ENCODE results near the gene MAP3K7CL.
"Not testable (repeated sequence)": the region's sequence is repeated elsewhere in the genome, so short reads cannot be mapped to it uniquely, and the experiment has no call there.

Gene MAP3K7CL

DNA sequence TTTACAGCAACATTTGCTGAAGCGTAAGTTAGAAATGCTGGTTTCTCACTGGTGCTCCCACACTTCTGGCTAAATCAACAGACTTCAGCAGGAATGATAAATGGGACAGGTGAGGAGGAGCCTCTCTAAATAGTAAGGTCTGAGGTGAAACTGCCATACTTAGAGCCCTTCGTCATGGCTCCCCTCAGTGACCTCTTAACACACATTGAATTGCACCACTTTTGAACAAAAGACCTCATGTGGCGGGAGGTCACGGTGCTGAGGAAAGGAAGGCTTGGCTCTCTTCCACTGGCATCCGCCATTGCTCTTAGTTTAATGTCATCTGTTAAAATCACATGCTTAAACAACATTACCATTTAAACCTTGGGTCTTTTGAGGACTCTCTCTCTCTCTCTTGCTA lies 3.4 kb downstream of the MAP3K7CL start:
- DNase-seq (ENCODE audit: low read depth), result no peak

DNA sequence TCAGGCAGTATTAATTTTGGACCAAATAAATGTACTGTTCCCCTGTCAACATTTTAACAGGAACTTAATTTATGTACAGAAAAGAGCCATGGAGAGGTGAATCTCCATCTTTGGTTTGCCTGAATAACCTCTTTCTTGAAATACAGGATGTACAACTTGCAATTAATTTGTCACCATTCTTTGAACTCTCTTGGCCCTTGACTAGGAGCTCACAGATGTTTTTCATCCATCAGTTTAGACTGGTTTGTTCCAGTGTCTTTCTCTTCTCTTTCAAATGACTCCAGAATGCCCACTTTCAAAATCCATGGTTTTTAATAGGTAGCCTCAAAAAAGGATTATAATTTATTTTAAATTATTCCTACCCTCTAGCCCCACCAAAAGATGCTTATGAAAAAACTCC lies 5.0 kb downstream of the MAP3K7CL start:
- no peak for DNase-seq (ENCODE audit: low read depth)

DNA sequence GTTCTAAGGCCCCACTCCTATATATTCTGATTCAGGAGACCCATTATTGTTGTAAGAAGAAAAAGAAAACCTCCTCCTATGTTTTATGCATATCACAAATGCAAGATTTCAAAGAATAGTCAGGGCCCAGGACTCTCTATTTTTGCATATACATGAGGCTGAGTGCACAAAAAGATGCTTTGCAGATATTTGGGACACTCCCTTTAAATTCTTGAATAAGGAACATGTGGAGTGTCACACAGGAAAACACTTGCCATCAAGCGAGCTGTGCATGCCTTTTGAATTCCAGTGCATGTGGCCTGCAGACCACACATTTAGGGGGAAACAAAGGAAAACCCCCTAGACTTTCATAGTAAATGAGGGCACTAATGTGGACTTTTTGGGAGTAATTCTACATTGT lies 5.6 kb downstream of the MAP3K7CL start:
- DNase-seq (ENCODE audit: low read depth), result no peak

DNA sequence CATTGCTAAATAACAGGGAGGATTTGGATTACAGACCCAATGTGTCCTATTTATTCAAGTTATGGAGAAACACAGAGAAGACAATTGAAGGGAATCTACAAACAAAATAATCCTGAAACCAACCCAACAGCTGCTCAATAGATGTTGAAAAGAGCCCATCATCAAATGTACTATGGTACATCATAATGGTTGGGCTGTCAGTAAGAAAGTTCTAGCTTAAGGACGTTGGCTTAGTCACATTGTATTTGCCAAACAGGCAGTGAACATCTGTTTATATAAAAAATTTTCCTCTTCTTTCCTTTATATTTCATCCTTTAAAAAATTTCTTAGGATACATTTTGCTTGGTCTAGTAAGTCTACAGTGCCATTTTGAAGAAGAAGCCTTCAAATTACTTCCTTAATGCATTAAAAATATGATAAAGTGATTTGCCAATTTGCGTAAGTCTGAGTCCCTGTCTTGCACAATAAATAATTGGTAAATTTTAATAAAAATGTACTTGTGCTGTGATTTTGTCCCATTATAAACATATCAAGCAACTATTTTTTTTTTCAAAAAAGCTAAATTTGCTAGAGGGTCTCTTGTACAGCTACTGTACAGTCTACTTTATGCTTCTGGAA lies 14.4 kb downstream of the MAP3K7CL start:
- no peak for DNase-seq (ENCODE audit: low read depth)

DNA sequence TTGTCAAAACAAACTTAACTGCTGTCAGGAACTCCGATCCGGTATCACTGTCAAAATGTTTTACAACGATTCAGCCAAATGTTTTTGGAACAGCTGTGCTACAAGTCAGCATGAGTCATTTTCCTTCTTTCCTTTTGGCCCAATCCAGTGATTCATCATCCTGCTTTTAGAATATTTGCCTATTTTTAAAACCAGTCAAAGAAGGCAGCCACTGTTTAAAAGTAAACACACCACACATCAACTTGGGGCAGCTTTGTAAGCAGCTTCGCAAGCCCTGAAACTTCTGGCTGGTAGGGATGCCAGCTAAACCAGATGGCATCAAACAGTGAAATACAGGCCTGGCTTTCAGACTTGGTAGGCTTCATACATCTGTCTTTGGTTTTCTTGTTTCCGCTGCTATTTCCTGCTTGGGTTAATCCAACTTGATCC lies 14.9 kb downstream of the MAP3K7CL start:
- DNase-seq (ENCODE audit: low read depth), result no peak

DNA sequence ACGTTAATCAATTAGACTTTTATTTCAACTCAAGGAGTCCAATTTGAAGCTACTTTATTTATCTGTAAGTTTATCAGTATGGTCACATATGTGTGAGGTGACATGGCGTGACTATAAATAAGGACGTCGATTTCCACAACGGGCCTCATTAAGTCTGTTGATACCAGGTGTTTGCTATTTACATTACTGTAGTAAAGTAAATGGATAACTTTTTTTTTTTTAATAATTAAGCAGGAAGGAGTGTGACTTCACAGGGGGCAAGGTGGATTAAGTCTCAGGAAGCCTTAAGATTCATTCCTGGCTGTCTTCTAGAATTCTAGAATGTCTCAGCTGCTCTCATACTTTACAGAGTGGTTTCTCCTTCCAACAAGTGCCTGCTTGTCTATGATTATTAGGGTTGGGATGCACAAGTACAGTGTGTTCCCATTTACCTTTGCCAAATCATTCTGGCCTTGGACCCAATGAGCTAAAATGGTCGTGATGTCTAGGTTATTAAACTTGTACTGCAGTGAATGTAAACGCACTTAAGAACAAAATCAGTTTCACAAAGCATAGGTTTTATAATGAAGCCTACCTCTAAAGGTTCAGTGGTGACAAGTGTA lies 15.5 kb downstream of the MAP3K7CL start:
- no peak for DNase-seq (ENCODE audit: low read depth)

DNA sequence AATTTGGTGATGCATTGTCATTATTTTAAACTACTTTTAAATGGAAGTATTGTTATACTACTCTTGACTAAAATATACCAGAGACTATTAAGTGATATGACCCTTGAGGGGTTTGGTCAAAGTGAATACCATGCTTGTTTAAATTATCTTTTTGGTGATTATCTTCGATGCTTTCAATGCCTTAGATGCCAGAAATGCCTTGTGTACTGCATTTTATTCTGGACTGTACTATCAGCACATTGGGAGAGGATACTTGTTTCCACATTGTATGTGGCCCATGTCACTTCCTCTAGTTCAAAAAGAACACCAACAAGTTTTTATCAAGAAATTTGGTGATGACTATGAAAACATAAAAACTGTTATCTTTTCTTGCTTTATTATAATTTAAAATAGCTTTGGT lies 16.3 kb downstream of the MAP3K7CL start:
- no peak for DNase-seq (ENCODE audit: low read depth)

DNA sequence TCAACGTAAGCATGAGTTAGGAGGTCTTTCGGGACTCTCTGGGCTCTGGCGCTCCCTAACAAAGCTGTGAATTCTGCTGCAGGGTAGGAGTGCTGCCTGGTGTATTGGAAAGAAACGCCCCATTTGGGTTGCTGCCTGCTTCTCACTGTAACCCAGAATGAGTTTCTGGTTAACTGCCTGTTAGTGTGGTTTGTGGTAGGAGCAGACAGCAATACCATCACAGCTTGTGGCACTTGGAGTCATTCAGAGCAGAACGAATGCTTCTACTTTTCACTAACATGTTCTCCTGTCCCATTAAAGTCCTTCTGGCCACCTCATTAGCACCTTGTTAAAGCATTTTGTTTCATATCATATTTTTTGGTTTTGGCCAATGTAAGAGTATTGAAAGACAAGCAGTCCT lies 18.1 kb downstream of the MAP3K7CL start:
- no peak for DNase-seq (ENCODE audit: low read depth)

DNA sequence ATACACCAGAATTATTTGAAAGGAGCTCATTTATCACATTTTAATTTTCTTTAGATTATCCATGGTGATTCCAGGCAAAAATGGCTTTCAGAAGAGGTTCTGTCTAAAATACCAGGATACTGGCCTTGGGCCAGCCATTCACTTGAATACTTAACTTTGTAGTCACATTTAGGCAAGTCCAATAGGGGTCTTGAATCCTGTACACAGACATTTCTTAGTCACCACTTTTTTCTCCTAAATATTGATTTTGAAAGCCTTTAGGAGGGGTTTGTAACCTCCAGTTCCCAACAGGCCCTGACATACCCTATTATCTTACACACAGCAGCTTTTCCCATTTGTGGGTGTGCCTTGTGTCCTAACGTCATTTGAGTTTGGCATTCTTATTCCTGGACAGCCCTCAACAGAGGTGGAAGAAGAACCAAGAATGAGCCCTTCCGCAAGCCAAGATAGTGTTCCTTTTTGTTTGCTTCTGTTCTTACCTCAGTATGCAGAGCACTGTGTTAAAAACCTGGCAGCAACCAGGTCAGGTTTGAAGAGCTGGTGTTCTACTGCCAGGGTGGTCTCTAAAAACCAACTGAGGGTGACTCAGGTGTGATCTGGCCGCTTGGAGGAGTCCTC lies 19.5 kb downstream of the MAP3K7CL start:
- no peak for DNase-seq (ENCODE audit: low read depth)

DNA sequence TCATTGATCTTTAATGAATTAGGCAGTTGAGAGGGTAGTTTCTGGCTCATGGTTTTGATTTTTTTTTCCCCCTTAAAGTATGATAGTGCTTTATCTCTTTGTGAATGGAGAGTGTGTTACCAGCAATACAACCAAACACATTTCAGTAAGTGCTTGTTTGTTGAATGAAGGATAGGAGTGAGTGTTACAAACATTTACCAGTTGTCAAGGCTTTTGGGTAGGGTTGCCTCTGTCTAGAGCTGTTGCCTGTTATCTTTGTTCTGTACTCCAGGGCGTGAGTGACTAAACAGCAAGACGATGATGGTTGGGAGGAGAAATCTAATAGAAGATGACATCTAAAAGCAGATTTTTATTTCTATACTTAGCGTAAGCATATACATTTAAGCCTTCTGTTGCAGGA lies 21.5 kb downstream of the MAP3K7CL start:
- no peak for DNase-seq (ENCODE audit: low read depth)

DNA sequence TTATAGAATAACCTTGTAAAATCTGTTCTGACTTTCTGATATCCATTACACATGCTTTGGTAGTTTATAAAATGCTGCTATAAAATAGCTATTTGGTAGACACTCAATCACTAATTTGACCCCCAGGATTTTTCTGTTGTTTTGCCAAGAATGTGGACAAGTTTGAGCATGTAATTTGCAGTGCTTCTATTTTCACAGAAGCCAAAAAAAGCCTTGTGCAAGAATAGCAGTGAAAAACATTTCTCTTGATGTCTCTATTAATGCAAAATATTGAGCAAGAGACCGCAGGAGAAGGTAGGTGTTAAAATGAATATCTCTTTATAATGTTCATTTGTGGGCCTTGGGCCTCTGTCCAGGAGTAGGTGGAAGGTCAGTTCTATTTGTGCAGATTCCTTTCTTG lies 22.5 kb downstream of the MAP3K7CL start:
- DNase-seq (ENCODE audit: low read depth), result no peak

DNA sequence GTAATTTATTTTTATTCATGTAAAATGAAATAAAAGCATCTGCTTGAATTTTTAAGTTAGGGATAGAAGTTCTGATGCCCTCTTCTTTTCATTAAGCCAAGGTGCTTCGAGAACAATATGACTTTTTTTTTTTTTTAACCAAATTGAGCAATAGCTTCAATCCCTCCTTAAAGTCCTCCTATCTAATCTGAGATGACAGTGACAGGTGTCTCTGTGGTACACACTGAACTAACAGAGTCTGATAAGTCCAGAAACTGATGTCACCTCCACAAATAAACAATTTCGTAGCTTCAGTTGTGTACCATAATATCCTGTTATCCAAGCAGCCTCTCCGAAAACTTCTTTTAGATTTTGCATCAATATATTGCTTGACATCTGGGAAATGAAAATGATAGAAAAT lies 23.8 kb downstream of the MAP3K7CL start:
- no peak for DNase-seq (ENCODE audit: low read depth)

DNA sequence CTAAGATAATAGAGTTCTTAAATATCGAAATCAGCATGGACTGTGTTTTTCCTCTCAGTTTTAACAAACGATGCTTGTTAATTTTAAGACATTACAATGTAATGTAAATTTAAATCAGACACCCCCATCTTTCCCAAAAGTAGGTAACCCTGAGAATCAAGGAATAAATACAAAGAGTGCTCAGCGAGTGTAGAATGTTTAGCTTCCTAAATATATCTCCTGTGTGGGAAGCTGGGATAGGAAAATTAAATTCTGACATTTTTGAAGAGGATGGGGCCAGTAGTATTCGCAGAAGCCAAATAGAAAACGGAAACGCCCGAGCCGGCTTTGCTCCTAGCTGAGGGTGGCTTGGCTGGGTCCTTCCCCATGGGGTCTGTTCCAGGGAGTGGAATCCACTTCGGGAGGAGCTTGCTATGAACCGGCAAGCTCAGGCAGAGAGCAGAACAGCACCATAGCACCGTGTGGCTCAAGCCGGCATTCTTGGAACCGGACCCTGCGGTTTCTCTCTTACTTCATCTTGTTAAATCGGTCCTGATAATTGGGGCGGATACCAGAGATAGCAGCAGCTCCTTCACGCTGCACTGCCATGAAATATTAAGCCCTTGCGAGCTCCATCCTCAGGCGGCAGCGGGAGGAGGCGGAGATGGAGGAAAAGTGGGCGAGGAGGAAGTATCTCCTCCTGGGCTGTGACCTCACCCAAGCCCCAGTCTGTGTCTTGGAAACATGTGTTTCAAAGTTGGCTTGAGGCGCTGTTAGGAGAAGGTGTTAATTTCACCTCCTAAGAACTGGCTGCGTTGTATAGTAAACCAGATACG lies 24.9 kb downstream of the MAP3K7CL start:
- DNase-seq (ENCODE audit: low read depth), result no peak

DNA sequence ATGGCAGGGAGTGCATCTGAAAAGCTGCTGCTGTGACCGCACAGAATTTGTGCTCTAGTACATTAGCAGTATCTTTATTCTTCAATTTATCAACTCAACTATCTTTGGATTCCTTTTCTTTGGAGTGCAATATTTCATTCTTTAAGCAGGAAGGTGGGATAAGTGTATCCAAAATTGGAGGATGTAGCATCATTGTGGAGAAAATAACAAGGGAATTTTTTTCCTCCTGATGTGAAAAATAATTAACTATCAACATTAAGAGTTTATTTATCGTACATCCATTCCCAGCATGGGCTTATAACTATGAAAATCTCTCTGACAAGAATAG lies 25.5 kb downstream of the MAP3K7CL start:
- DNase-seq (ENCODE audit: low read depth), result no peak

DNA sequence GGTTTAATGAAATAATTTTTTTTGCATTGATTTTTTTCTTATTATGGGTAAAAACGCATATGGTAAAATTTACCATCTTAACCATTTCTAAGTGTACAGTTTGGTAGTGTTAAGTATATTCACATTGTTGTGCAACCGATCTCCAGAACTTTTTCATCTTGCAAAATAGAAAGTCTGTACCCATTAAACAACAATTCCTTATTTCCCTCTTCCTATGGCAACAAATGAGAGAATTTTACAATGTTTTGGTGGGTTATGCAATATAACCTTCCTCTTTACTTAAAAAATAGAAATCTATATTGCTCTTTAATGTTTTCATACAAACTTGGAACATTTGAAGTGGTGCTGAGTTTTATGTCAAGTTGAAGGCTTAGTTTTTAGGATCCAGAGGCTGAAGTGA lies 26.6 kb downstream of the MAP3K7CL start:
- DNase-seq (ENCODE audit: low read depth), result no peak

DNA sequence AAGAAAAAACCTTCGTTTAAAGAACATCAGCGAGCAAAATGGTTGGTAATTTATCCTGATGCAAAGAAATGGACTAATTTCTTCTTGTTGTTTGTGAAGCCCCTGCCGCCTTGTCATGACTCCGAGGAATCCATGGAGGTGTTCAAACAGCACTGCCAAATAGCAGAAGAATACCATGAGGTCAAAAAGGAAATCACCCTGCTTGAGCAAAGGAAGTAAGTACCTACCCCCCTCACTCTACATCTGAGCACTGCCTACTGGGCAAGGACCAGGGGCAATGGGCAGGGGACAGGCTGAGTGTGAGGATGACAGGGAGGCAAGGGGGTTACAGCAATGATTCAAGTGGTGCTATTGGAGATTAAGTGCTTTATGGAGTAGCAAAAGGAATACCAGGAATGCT lies 29.4 kb downstream of the MAP3K7CL start:
- DNase-seq (ENCODE audit: low read depth), result no peak

DNA sequence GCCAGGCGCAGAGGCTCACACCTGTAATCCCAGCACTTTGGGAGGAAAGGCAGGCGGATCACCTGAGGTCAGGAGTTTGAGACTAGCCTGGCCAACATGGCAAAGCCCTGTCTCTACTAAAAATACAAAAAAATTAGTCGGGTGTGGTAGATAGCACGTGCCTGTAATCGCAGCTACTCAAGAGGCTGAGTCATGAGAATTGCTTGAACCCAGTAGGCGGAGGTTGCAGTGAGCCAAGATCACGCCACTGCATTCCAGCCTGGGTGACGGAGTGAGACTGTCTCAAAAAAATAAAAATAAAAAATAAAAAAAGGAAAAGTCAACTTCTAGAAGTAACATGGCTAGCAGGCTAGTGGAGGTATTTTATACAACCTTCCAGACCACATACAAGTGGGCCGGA lies 32.4 kb downstream of the MAP3K7CL start:
- DNase-seq (ENCODE audit: low read depth), result not testable (repeated sequence)

DNA sequence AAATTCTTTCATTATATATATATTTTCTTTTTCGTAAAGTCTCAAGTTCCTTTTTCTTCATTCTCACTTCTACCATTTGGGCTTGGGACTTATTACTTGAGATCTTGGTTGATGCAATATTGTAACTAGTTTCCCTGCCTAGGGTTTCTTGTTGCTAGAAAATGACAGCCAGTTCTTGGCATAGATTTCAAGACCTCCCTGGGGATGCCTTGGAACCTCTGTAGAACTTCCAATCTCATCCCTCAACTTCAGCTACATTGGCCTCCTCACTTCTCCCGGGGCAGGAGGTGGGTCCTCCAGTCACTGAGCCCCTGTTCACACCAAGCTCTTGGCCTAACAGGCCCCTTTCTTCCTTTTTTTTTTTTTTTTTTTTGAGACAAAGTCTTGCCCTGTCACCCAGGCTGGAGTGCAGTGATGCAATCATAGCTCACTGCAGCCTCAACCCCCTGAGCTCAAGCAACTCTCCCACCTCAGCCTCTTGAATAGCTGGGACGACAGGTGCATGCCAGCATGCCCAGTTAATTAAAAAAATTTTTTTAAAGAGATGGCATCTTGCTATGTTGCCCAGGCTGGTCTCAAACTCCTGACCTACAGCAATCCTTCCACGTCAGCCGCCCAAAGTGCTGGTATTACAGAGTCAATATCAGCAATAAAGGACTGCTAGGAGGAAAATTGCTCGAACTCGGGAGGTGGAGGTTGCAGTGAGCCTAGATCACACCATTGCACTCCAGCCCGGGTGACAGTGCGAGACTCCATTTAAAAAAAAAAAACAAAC lies 33.1 kb downstream of the MAP3K7CL start:
- DNase-seq (ENCODE audit: low read depth), result no peak

DNA sequence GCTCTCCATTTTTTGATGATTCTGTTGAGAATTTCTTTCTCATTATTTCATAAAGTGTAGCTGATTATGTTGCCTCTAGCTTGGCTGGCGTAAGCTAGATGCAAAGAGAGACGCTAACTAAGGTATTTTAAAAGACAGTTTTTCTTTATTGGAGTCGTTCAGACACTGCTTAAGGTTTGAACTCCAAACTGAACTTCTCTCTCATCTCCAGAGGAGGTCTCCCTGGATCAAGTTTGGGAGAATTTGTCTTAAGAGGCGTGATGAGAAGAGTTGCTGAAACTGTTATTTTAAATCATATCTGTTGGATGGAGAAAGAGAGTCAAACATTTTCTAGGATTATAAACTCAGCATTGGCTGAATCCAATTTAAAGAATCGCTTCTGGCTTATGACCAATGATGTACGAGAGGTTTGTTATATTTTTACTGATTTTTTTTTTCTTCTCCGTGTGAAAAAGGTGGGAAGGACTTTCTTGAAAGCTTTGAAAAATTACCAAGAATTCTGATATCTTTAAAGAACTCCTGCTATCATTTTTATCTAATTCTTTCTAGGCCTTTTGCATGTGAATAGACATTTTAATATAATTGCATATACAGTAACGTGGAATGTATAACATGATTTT lies 34.0 kb downstream of the MAP3K7CL start:
- DNase-seq (ENCODE audit: low read depth), result no peak

DNA sequence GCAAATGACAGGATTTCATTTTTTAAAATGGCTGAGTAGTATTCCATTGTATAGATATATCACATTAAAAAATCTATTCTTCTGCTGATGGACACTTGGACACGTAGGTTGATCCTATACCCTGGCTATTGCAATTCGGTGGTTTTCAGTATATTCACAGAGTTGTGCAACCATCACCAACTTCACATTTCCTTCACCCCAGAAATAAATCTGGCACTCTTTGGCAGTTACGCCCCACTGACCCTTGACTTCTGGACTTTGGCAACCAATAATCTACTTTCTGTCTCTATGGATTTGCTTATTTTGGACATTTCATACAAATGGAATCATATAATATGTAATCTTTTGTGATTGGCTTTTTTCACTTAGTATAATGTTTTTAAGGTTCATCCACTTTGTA lies 35.9 kb downstream of the MAP3K7CL start:
- DNase-seq (ENCODE audit: low read depth), result no peak

DNA sequence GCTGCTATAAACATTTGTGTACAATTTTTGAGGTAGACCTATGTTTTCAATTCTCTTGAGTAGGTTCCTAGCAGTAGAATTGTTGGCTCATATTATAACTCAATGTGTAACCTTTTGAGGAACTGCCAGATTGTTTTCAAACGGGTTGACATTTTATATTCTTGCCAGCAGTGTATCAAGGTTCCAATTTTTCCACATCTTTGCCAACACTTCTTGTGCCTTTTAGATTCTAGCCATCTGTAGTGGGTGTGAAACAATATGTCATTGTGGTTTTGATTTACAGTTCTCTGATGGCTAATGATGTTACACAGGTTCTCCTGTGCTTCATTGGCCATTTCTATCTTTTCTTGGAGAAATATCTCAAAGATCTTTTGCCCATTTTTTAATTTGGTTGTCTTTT lies 36.4 kb downstream of the MAP3K7CL start:
- no peak for DNase-seq (ENCODE audit: low read depth)

DNA sequence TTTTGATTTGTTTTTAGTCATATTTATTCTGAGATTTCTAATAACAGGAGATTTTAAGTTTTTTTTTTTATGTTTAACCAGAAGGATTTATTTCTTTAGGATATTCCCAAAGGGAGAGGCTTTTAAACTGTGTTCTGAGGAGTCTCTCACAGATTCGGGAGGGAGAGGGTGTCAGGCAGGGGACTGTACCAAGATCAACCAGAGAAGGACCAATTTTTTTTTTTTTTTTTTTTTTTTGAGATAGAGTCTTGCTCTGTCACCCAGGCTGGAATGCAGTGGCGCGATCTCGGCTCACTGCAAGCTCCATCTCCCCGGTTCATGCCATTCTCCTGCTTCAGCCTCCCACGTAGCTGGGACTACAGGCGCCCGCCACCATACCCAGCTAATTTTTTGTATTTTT lies 37.0 kb downstream of the MAP3K7CL start:
- DNase-seq (ENCODE audit: low read depth), result not testable (repeated sequence)

Measured in T-helper 22 cell (primary cell).